Motor neuron (in vitro differentiated cells): ENCODE measurements around the gene GRK1. TPM values are rescaled to one million over a fixed set of nuclear protein-coding genes. Genes with fewer than 3 reads are reported as not detected.

Source experiments
- ATAC-seq, 8 experiments: fragments of 200-7000 bp; cut with Tn5 transposase; replicated peaks in 6 of 8; 2 replicates each; pipeline ENCODE4 v1.8.0; 2021; ENCODE audit warnings: mild to moderate bottlenecking in 8 of 8, moderate library complexity in 8 of 8
- H3K27ac ChIP-seq, 2 donors: fragments of 250-450 bp; sonication (Bioruptor Pico); 2 replicates each; pipeline ENCODE4 v1.9.0; 2021; ENCODE audit warnings: antibody characterized with exemption in 2 of 2, mild to moderate bottlenecking in 2 of 2, moderate library complexity in 1 of 2
- H3K4me1 ChIP-seq, 2 donors: fragments of 250-450 bp; sonication (Bioruptor Pico); replicated peaks in 1 of 2; 2 replicates each; pipeline ENCODE4 v1.6.1; 2021; ENCODE audit warnings: antibody characterized with exemption in 2 of 2, mild to moderate bottlenecking in 2 of 2, moderate library complexity in 1 of 2
- H3K4me3 ChIP-seq, 5 donors: fragments of 250-450 bp; sonication (Bioruptor Pico); 2 replicates each; pipeline ENCODE4 v1.9.0; 2021; ENCODE audit warnings: antibody characterized with exemption in 5 of 5, mild to moderate bottlenecking in 5 of 5, moderate library complexity in 4 of 5
- WGBS, 10 experiments: fragments of 450-650 bp; shearing (Covaris generic); methylation state at CpG; one replicate each; pipeline ENCODE4 v1.0.0; 2022; 5-methylcytosine and 5-hydroxymethylcytosine counted together
- in situ Hi-C, 9 experiments: fragments of 400-800 bp; cut with MboI; loops; one replicate each; pipeline ENCODE4 v1.15.0; 2021; ENCODE audit warnings: low sequenced_read_pairs in 9 of 9, low pct_unique_long_range_greater_than_20kb in 2 of 9; ENCODE audit not compliant: unreplicated experiment in 9 of 9
- total RNA-seq, 8 experiments: library from RNA; unstranded; fragments of 300-600 nt; gene quantifications; 2 replicates each; pipeline versions ENCODE4 v1.2.3 to v1.2.4, GENCODE V29; 2022

The GRK1 gene
- total RNA-seq, 8 experiments from 2014 or later: under 0.01 to 1.1 (median 0.38) TPM; not detected in 1

DNA sequence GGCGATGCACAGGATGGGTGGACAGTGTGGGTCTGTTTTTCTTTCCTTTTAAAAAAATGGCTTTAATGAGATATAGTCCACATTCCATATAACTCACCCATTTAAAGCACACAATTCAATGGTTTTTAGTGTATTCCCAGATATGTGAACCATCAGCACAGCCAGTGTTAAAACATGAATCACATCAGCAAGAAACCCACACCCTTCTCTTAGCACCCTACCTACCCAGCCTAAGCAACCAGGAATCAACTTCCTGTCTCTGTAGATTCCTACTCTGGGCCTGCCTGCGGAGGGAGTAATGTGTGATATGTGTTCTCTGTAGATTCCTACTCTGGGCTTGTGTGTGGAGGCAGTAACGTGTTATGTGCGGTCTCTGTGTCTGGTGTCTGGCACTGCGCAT is 103.9 kb downstream of the GRK1 start:
- no peak overlapping the region for H3K27ac ChIP-seq
- in situ Hi-C loops: no loop called here
- peak in 2 of 8 experiments; percentile 67 to 89 for ATAC-seq
- peaks cover 0 to 9% of the 10 kb centered on the region in 2 donors for H3K4me1 ChIP-seq
- no peak overlapping the region for H3K4me3 ChIP-seq
- 17 to 100% (median 91%) methylated on average over 1 to 4 of the region's 5 CpGs; no CpG with 5 or more reads in 4 of the 10 experiments for WGBS, 10 experiments

GRCh38 chr13:113771709-113772331 is 104.8 kb downstream of the GRK1 start:
- in situ Hi-C loops: no loop called here
- peaks cover 2 to 3% of the 10 kb centered on the region in 2 donors for H3K4me1 ChIP-seq

GRCh38 chr13:113774177-113775107 is 107.4 kb downstream of the GRK1 start:
- no peak overlapping the region for H3K4me3 ChIP-seq
- in situ Hi-C loops: no loop called here
- H3K27ac ChIP-seq: no peak overlapping the region
- 40 to 100% (median 83%) methylated on average over 1 to 5 of the region's 9 CpGs; no CpG with 5 or more reads in 1 of the 10 experiments for WGBS, 10 experiments
- peak in 1 of 8 experiments; percentile 12 for ATAC-seq
- peaks cover 3 to 4% of the 10 kb centered on the region in 2 donors for H3K4me1 ChIP-seq

More at GRCh38 chr13:113771709-113772331, 104.8 kb downstream of the GRK1 start:
- Histone ChIP-seq H3K4me3 (no peak overlapping the region), H3K27ac (no peak overlapping the region)
- WGBS, 10 experiments: 0 to 69% (median 19%) methylated on average over 3 to 4 of the region's 4 CpGs; no CpG with 5 or more reads in 2 of the 10 experiments
- ATAC-seq: peak in 2 of 8 experiments; percentile 15 to 59

GRCh38 chr13:113775451-113776145 is 108.6 kb downstream of the GRK1 start:
- in situ Hi-C loops: no loop called here
- Histone ChIP-seq H3K27ac (no peak overlapping the region), H3K4me1 (peaks cover 3 to 4% of the 10 kb centered on the region in 2 donors), H3K4me3 (no peak overlapping the region)
- ATAC-seq: peak in 1 of 8 experiments; percentile 10
- WGBS, 10 experiments: 80 to 100% (median 100%) methylated on average over 1 to 3 of the region's 28 CpGs; no CpG with 5 or more reads in 7 of the 10 experiments

DNA sequence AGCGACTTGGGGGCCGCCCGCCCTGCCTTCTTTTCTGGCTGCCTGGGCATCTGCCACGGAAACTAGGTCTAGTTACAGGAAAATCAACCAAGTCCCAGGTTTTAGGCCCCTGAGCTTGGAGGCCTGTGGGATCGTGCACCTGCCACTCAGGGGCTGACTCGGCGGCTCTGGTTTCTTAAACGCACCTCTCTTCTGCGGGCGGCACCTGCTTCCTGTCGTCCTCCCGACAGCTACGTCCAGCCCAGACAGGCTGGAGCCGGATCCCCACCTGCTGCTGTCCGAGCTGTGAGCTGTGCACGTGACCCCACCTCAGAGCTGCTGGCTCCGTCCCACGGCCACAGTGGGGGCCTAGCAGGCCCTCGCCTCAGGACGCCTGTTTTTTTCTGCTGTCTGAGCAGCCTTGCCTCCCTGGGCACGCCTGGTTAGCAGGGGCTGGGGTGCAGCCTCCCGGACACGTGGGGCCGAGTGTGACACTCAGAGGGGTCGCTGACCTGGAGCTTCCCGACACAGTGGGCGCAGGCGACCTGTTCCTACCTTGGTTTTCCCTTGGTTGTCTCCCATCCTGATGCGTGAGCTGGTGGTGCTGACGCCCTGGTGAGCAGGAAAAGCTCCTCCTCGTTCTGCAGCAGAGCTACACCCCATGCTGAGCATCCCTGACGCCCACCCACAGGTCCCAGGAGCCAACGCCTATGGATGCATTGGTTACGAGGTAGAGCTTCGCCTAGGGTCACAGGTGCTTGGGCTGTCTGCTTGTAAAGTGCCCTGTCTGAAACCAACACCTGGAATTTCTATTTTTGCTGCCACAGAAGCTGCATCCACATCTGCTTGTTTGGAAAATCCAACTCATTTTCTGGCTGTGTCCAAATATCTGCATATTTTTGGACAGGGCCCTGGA is 109.5 kb downstream of the GRK1 start:
- H3K4me1 ChIP-seq: peaks cover 3 to 4% of the 10 kb centered on the region in 2 donors
- no peak overlapping the region for H3K4me3 ChIP-seq
- 60 to 80% (median 69%) methylated on average over 1 to 5 of the region's 35 CpGs; no CpG with 5 or more reads in 5 of the 10 experiments for WGBS, 10 experiments
- peak in 4 of 8 experiments; percentile 32 to 69 (median 58) for ATAC-seq
- no peak overlapping the region for H3K27ac ChIP-seq
- in situ Hi-C loops: no loop called here

GRCh38 chr13:113777311-113778260 is 110.6 kb downstream of the GRK1 start:
- Histone ChIP-seq H3K4me3 (no peak overlapping the region), H3K27ac (no peak overlapping the region), H3K4me1 (peaks cover 3 to 4% of the 10 kb centered on the region in 2 donors)
- in situ Hi-C loops: no loop called here
- ATAC-seq: peak; percentile 66 to 89 (median 72)
- 0 to 68% (median 23%) methylated on average over 1 to 11 of the region's 29 CpGs; no CpG with 5 or more reads in 5 of the 10 experiments for WGBS, 10 experiments

GRCh38 chr13:113781571-113781970 is 114.6 kb downstream of the GRK1 start:
- no peak overlapping the region for H3K4me3 ChIP-seq
- H3K27ac ChIP-seq: no peak overlapping the region
- H3K4me1 ChIP-seq: peaks cover 0 to 4% of the 10 kb centered on the region in 2 donors
- no peak for ATAC-seq
- 36 to 83% (median 60%) methylated on average over 1 to 2 of the region's 2 CpGs; no CpG with 5 or more reads in 1 of the 10 experiments for WGBS, 10 experiments
- in situ Hi-C loops: no loop called here

DNA sequence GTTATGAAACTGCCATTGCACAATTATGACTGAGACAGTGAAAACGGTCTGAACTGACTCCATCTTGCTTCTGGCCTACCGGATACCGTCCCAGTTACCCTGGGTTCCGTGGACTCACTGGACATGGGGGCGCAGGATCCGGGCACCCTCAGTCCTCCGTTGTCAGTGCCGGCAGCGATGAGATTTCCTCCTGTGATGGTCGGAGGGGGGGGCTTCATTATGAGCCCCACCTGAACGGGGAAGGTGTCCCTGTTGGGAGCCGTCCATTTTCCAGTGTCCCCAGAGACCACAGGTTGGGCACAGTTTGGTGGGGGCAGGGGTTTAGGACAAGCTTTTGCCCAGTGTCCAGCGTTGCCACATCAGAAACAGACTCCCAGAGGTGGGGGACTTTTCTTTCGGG is 115.5 kb downstream of the GRK1 start:
- 37 to 94% (median 72%) methylated on average over 2 to 9 of the region's 14 CpGs; no CpG with 5 or more reads in 3 of the 10 experiments for WGBS, 10 experiments
- in situ Hi-C loops: no loop called here
- Histone ChIP-seq H3K4me3 (no peak overlapping the region), H3K27ac (no peak overlapping the region), H3K4me1 (peaks cover 0 to 4% of the 10 kb centered on the region in 2 donors)
- no peak for ATAC-seq

GRCh38 chr13:113783200-113783881 is 116.3 kb downstream of the GRK1 start:
- ATAC-seq: peak in 1 of 8 experiments; percentile 76
- WGBS, 10 experiments: 40 to 86% (median 62%) methylated on average over 3 to 9 of the region's 12 CpGs; no CpG with 5 or more reads in 6 of the 10 experiments
- Histone ChIP-seq H3K27ac (no peak overlapping the region), H3K4me3 (no peak overlapping the region), H3K4me1 (no peaks in the 10 kb centered on the region)
- in situ Hi-C loops: no loop called here

- 50 to 77% (median 68%) methylated on average over 1 to 9 of the region's 10 CpGs for WGBS, 10 experiments
- no peak overlapping the region for H3K4me3 ChIP-seq
- H3K27ac ChIP-seq: no peak overlapping the region
- ATAC-seq: no peak
- H3K4me1 ChIP-seq: no peaks in the 10 kb centered on the region
- in situ Hi-C loops: no loop called here
Observed at GRCh38 chr13:113783966-113784644, 117.1 kb downstream of the GRK1 start.
